CD4-positive, alpha-beta T cell (primary cell): ENCODE measurements around the gene GTSF1L. TPM values are rescaled to one million over a fixed set of nuclear protein-coding genes. Genes with fewer than 3 reads are reported as not detected.

ENCODE experiments used
- ATAC-seq: fragments of 200-7000 bp; cut with Tn5 transposase; one replicate; pipeline ENCODE4 v1.10.0; 2022; ENCODE audit warnings: mild to moderate bottlenecking; ENCODE audit not compliant: poor library complexity
- CTCF ChIA-PET: fragments of 350-600 bp; sonication (Branson Sonifier 250); formaldehyde crosslinking; loops from one replicate; lab custom pipeline; 2021; ENCODE audit warnings: antibody characterized with exemption, inconsistent platforms; lab: Charles Lee
- POLR2A ChIA-PET: fragments of 350-600 bp; sonication (Branson Sonifier 250); formaldehyde crosslinking; loops from one replicate; lab custom pipeline; 2021; ENCODE audit warnings: antibody characterized with exemption, inconsistent platforms; lab: Charles Lee
- DNase-seq, 14 experiments: peaks; one replicate each; pipeline ENCODE4 v3.0.0-alpha.2; 2013 to 2020; ENCODE audit warnings: mixed read lengths in 2 of 14
- H3K27ac ChIP-seq, 2 donors: one replicate each; pipeline versions ENCODE4 v1.5.1 to v1.7.0; 2013; ENCODE audit warnings: low read length in 2 of 2, low read depth in 1 of 2, mild to moderate bottlenecking in 1 of 2
- H3K27me3 ChIP-seq, 2 experiments: 1 replicate in 1 of 2; 2 replicates in 1 of 2; pipeline versions ENCODE4 v1.6.1 to v1.7.0; 2013; ENCODE audit warnings: low read length in 2 of 2, control low read depth in 1 of 2, mild to moderate bottlenecking in 1 of 2, moderate library complexity in 1 of 2; ENCODE audit not compliant: insufficient read depth in 2 of 2, control insufficient read depth in 1 of 2
- H3K36me3 ChIP-seq: one replicate; pipeline ENCODE4 v1.6.1; 2013; ENCODE audit warnings: low read length, control low read depth; ENCODE audit not compliant: insufficient read depth
- H3K4me1 ChIP-seq: one replicate; pipeline ENCODE4 v1.6.1; 2013; ENCODE audit warnings: low read length, control low read depth; ENCODE audit not compliant: insufficient read depth
- H3K4me3 ChIP-seq: one replicate; pipeline ENCODE4 v1.5.1; 2013; ENCODE audit warnings: mild to moderate bottlenecking, low read length, moderate library complexity
- H3K9me3 ChIP-seq, 2 experiments: 1 replicate in 1 of 2; 2 replicates in 1 of 2; pipeline versions ENCODE4 v1.6.1 to v1.7.0; 2013; ENCODE audit warnings: low read length in 2 of 2, mild to moderate bottlenecking in 2 of 2, control low read depth in 1 of 2, moderate library complexity in 1 of 2; ENCODE audit not compliant: control insufficient read depth in 1 of 2, insufficient read depth in 1 of 2
- H3K27ac Mint-ChIP-seq: one replicate; pipeline ENCODE4 v1.8.0; 2020; ENCODE audit warnings: mixed read lengths
- H3K27me3 Mint-ChIP-seq: one replicate; pipeline ENCODE4 v1.8.0; 2021; ENCODE audit warnings: mixed read lengths
- H3K36me3 Mint-ChIP-seq: one replicate; pipeline ENCODE4 v1.8.0; 2021; ENCODE audit warnings: low read depth, mixed read lengths
- H3K4me1 Mint-ChIP-seq: one replicate; pipeline ENCODE4 v1.8.0; 2021; ENCODE audit warnings: low read depth, mixed read lengths
- H3K4me3 Mint-ChIP-seq: one replicate; pipeline ENCODE4 v1.8.0; 2020; ENCODE audit warnings: mild to moderate bottlenecking, mixed read lengths
- H3K9me3 Mint-ChIP-seq: one replicate; pipeline ENCODE4 v1.8.0; 2020; ENCODE audit warnings: mixed read lengths
- intact Hi-C, 2 experiments: fragments of 100-400 bp; cut with DNase I in 1 of 2; cut with micrococcal nuclease in 1 of 2; formaldehyde crosslinking; loops; one replicate each; pipeline versions ENCODE4 v1.15.1 to v1.9.0; 2023 to 2025; cut with DNase I, micrococcal nuclease
- total RNA-seq, 174 experiments: library from RNA in 2 of 174; stranded (reverse) in 2 of 174; gene quantifications; one replicate each; pipeline ENCODE4 v1.2.3 and lab custom pipeline; 2021 to 2026
- TF ChIP-seq, protein P1 (sequence below): fragments of 200-600 bp; IDR thresholded peaks from one replicate; pipeline ENCODE4 v1.8.0; 2022; ENCODE audit warnings: antibody characterized with exemption, mild to moderate bottlenecking

GTSF1L gene
- total RNA-seq, 2 experiments from 2014 or later = not detected

DNA sequence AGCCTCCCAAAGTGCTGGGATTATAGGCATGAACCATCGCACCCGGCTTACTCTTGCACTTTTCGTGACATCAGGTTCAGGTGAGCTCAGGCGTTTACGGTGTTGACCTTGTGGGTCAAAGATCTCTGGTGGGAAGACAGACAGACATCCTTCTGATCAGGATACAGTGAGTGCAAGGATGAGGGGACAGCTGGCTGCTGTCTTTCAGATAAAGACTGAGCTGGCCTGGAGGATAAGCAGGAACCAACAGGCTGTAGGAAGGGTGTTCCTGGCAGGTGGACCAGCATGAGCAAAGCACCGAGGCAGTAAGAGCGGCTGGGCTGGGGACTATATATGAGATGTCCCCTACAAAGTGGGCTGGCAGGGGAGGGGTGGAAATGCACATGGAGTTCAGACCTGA lies 11.1 kb upstream of the GTSF1L start:
- ATAC-seq (no peak), DNase-seq (no peak)
- Mint-ChIP-seq H3K4me3 (no peak overlapping the region), H3K36me3 (no peaks in the 10 kb centered on the region), H3K4me1 (peaks cover 19% of the 10 kb centered on the region), H3K9me3 (no peaks in the 10 kb centered on the region), H3K27ac (no peak overlapping the region), H3K27me3 (no peaks in the 10 kb centered on the region)
- H3K4me3 ChIP-seq = no peak overlapping the region
- no peaks in the 10 kb centered on the region for H3K9me3 ChIP-seq
- ChIA-PET POLR2A (interaction anchor here (0.8 kb wide), 1 partner anchor 16 kb away, joined by 4 read pairs; no protein-coding TSS in a partner anchor), CTCF (no interaction called here)
- H3K27me3 ChIP-seq = no peaks in the 10 kb centered on the region
- TF ChIP-seq, protein P1, sequence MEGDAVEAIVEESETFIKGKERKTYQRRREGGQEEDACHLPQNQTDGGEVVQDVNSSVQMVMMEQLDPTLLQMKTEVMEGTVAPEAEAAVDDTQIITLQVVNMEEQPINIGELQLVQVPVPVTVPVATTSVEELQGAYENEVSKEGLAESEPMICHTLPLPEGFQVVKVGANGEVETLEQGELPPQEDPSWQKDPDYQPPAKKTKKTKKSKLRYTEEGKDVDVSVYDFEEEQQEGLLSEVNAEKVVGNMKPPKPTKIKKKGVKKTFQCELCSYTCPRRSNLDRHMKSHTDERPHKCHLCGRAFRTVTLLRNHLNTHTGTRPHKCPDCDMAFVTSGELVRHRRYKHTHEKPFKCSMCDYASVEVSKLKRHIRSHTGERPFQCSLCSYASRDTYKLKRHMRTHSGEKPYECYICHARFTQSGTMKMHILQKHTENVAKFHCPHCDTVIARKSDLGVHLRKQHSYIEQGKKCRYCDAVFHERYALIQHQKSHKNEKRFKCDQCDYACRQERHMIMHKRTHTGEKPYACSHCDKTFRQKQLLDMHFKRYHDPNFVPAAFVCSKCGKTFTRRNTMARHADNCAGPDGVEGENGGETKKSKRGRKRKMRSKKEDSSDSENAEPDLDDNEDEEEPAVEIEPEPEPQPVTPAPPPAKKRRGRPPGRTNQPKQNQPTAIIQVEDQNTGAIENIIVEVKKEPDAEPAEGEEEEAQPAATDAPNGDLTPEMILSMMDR = no peak
- no peak overlapping the region for H3K27ac ChIP-seq
- intact Hi-C loops = no loop called here
- no peaks in the 10 kb centered on the region for H3K36me3 ChIP-seq
- H3K4me1 ChIP-seq = peaks cover 3% of the 10 kb centered on the region

GRCh38 chr20:43736588-43737158 lies 9.9 kb upstream of the GTSF1L start:
- DNase-seq = peak in 3 of 14 experiments; percentile 28 to 47 (median 47)
- H3K27me3 Mint-ChIP-seq = no peaks in the 10 kb centered on the region
- POLR2A ChIA-PET = interaction anchor here (1.1 kb wide), 1 partner anchor 14 kb away, joined by 4 read pairs; no protein-coding TSS in a partner anchor

GRCh38 chr20:43731927-43732326 lies 5.1 kb upstream of the GTSF1L start:
- intact Hi-C loops = no loop called here
- CTCF ChIA-PET = no interaction called here
- Mint-ChIP-seq H3K9me3 (peaks cover 4% of the 10 kb centered on the region), H3K27me3 (no peaks in the 10 kb centered on the region), H3K4me3 (no peak overlapping the region), H3K36me3 (no peaks in the 10 kb centered on the region), H3K4me1 (peaks cover 49% of the 10 kb centered on the region), H3K27ac (no peak overlapping the region)
- no peak for ATAC-seq
- H3K9me3 ChIP-seq = peaks cover 0 to 7% of the 10 kb centered on the region in 2 experiments
- no peak overlapping the region for H3K27ac ChIP-seq
- POLR2A ChIA-PET = no interaction called here
- peaks cover 19% of the 10 kb centered on the region for H3K4me1 ChIP-seq
- H3K36me3 ChIP-seq = no peaks in the 10 kb centered on the region
- no peaks in the 10 kb centered on the region for H3K27me3 ChIP-seq
- no peak for DNase-seq
- TF ChIP-seq, protein P1 = no peak
- no peak overlapping the region for H3K4me3 ChIP-seq

More at GRCh38 chr20:43736588-43737158, 9.9 kb upstream of the GTSF1L start:
- Mint-ChIP-seq H3K9me3 (no peaks in the 10 kb centered on the region), H3K27ac (no peak overlapping the region), H3K4me1 (peaks cover 28% of the 10 kb centered on the region), H3K4me3 (no peak overlapping the region), H3K36me3 (no peaks in the 10 kb centered on the region)
- no peaks in the 10 kb centered on the region for H3K27me3 ChIP-seq
- TF ChIP-seq, protein P1 = no peak
- H3K4me3 ChIP-seq = no peak overlapping the region
- H3K27ac ChIP-seq = no peak overlapping the region
- CTCF ChIA-PET = interaction anchor here (0.5 to 0.8 kb wide), 2 partner anchors 13 to 84 kb away, joined by 3 to 6 read pairs; no protein-coding TSS in a partner anchor
- H3K9me3 ChIP-seq = no peaks in the 10 kb centered on the region
- no peaks in the 10 kb centered on the region for H3K36me3 ChIP-seq
- intact Hi-C loops = no loop called here
- ATAC-seq = no peak
- H3K4me1 ChIP-seq = peaks cover 3% of the 10 kb centered on the region
